ENCODE measurements around the gene FYB1.
"Not testable (repeated sequence)": the region's sequence is repeated elsewhere in the genome, so short reads cannot be mapped to it uniquely, and the experiment has no call there.

FYB1 gene

GRCh38 chr5:39186722-39187539, 32.4 kb downstream of the FYB1 start:
- DNase-seq (ENCODE audit: low read depth, low spot score) = no peak

- DNase-seq (ENCODE audit: low read depth, low spot score) = no peak
Observed at GRCh38 chr5:39186289-39186688, 33.1 kb downstream of the FYB1 start.

GRCh38 chr5:39185761-39186160, 33.6 kb downstream of the FYB1 start:
- no peak for DNase-seq (ENCODE audit: low read depth, low spot score)

GRCh38 chr5:39179561-39179960, 39.8 kb downstream of the FYB1 start:
- not testable (repeated sequence) for DNase-seq (ENCODE audit: low read depth, low spot score)

- DNase-seq (ENCODE audit: low read depth, low spot score) = no peak
Observed at GRCh38 chr5:39178861-39179260, 40.5 kb downstream of the FYB1 start.

- DNase-seq (ENCODE audit: low read depth, low spot score) = no peak
Observed at GRCh38 chr5:39178171-39178570, 41.2 kb downstream of the FYB1 start.

- DNase-seq (ENCODE audit: low read depth, low spot score) = no peak
Observed at GRCh38 chr5:39177631-39177964, 41.8 kb downstream of the FYB1 start.

GRCh38 chr5:39176759-39177630, 42.4 kb downstream of the FYB1 start:
- DNase-seq (ENCODE audit: low read depth, low spot score) = no peak

GRCh38 chr5:39175273-39175955, 43.9 kb downstream of the FYB1 start:
- no peak for DNase-seq (ENCODE audit: low read depth, low spot score)

- no peak for DNase-seq (ENCODE audit: low read depth, low spot score)
Observed at GRCh38 chr5:39173069-39173468, 46.3 kb downstream of the FYB1 start.

- DNase-seq (ENCODE audit: low read depth, low spot score) = no peak
Observed at GRCh38 chr5:39172593-39172992, 46.8 kb downstream of the FYB1 start.

GRCh38 chr5:39171647-39172046, 47.7 kb downstream of the FYB1 start:
- DNase-seq (ENCODE audit: low read depth, low spot score) = no peak

GRCh38 chr5:39169081-39169480, 50.3 kb downstream of the FYB1 start:
- no peak for DNase-seq (ENCODE audit: low read depth, low spot score)

GRCh38 chr5:39167972-39168342, 51.4 kb downstream of the FYB1 start:
- DNase-seq (ENCODE audit: low read depth, low spot score) = no peak

- no peak for DNase-seq (ENCODE audit: low read depth, low spot score)
Observed at GRCh38 chr5:39167141-39167971, 52.0 kb downstream of the FYB1 start.

- no peak for DNase-seq (ENCODE audit: low read depth, low spot score)
Observed at GRCh38 chr5:39164529-39165402, 54.6 kb downstream of the FYB1 start.

GRCh38 chr5:39164016-39164415, 55.3 kb downstream of the FYB1 start:
- no peak for DNase-seq (ENCODE audit: low read depth, low spot score)

- DNase-seq (ENCODE audit: low read depth, low spot score) = no peak
Observed at GRCh38 chr5:39161578-39161977, 57.8 kb downstream of the FYB1 start.

- DNase-seq (ENCODE audit: low read depth, low spot score) = no peak
Observed at GRCh38 chr5:39160576-39161213, 58.7 kb downstream of the FYB1 start.

Measured in smooth muscle cell of the brain vasculature (primary cell).